IMR-90 (cell line): ENCODE data around the gene PLEKHS1. TPM values are rescaled to one million over a fixed set of nuclear protein-coding genes. Genes with fewer than 3 reads are reported as not detected.

ENCODE experiments used
- ATAC-seq: fragments of 200-7000 bp; cut with Tn5 transposase; 2 replicates; pipeline ENCODE4 v1.9.1; 2020; ENCODE audit warnings: low read depth, mild to moderate bottlenecking, moderate library complexity
- BruUV-seq: library from RNA; stranded (reverse); fragments of 400-500 nt; replicated peaks from 2 replicates; lab custom pipeline; 2021; lab: Mats Ljungman, UMichigan
- CTCF ChIA-PET: fragments of 300-600 bp; formaldehyde crosslinking; extraction: SDS; loops from one replicate; lab custom pipeline; 2021; ENCODE audit warnings: antibody characterized with exemption; lab: Yijun Ruan, JAX
- POLR2A ChIA-PET: fragments of 300-600 bp; sonication (Branson Sonifier 250); formaldehyde crosslinking; loops from one replicate; lab custom pipeline; 2022; ENCODE audit warnings: antibody characterized with exemption; ENCODE audit not compliant: unreplicated experiment; lab: Charles Lee
- DNase-seq: peaks from one replicate; pipeline ENCODE4 v3.0.0; 2013
- H2AFZ ChIP-seq: replicated peaks from 2 replicates; pipeline ENCODE3; 2013; ENCODE audit warnings: low read length, mild to moderate bottlenecking; ENCODE audit not compliant: poor library complexity
- H2AK5ac ChIP-seq: 2 replicates; pipeline ENCODE4 v1.6.1; 2013; ENCODE audit warnings: low read depth, low read length, inconsistent platforms
- H2AK9ac ChIP-seq: replicated peaks from 2 replicates; pipeline ENCODE3; 2013; ENCODE audit warnings: mild to moderate bottlenecking, low read depth, low read length, moderate library complexity; ENCODE audit not compliant: poor library complexity
- H2BK120ac ChIP-seq: 2 replicates; pipeline ENCODE4 v1.6.1; 2013; ENCODE audit warnings: low read depth, low read length, inconsistent platforms
- H2BK15ac ChIP-seq: 3 replicates; pipeline ENCODE4 v1.6.1; 2013; ENCODE audit warnings: low read depth, low read length, inconsistent platforms
- H2BK20ac ChIP-seq: 2 replicates; pipeline ENCODE4 v1.6.1; 2013; ENCODE audit warnings: low read depth, mild to moderate bottlenecking, inconsistent platforms, low read length, moderate library complexity
- H2BK5ac ChIP-seq: 2 replicates; pipeline ENCODE4 v1.6.1; 2013; ENCODE audit warnings: mild to moderate bottlenecking, low read depth, low read length, inconsistent platforms; ENCODE audit not compliant: poor library complexity, severe bottlenecking
- H3K14ac ChIP-seq: replicated peaks from 2 replicates; pipeline ENCODE4 v1.6.1; 2013; ENCODE audit warnings: low read depth, low read length, inconsistent platforms
- H3K18ac ChIP-seq: 2 replicates; pipeline ENCODE4 v1.6.1; 2013; ENCODE audit warnings: low read depth, low read length, control low read depth
- H3K23ac ChIP-seq: 2 replicates; pipeline ENCODE4 v1.6.1; 2013; ENCODE audit warnings: low read depth, low read length, inconsistent platforms
- H3K27ac ChIP-seq: 2 replicates; pipeline ENCODE4 v1.5.1; 2013; ENCODE audit warnings: mild to moderate bottlenecking, control low read depth, low read length; ENCODE audit not compliant: insufficient read depth
- H3K27me3 ChIP-seq: 2 replicates; pipeline ENCODE4 v1.6.1; 2013; ENCODE audit warnings: low read length; ENCODE audit not compliant: control insufficient read depth, insufficient read depth
- H3K36me3 ChIP-seq: 2 replicates; pipeline ENCODE4 v1.6.1; 2013; ENCODE audit warnings: low read length, mixed read lengths; ENCODE audit not compliant: control insufficient read depth, insufficient read depth
- H3K4ac ChIP-seq: 2 replicates; pipeline ENCODE4 v1.6.1; 2013; ENCODE audit warnings: low read depth, low read length, inconsistent platforms
- H3K4me1 ChIP-seq: 2 replicates; pipeline ENCODE4 v1.6.1; 2013; ENCODE audit warnings: low read length, mixed read lengths; ENCODE audit not compliant: control insufficient read depth, insufficient read depth
- H3K4me2 ChIP-seq: 2 replicates; pipeline ENCODE4 v1.6.1; 2013; ENCODE audit warnings: low read depth, mild to moderate bottlenecking, control low read depth, low read length, moderate library complexity
- H3K4me3 ChIP-seq: 2 replicates; pipeline ENCODE4 v1.5.1; 2013; ENCODE audit warnings: low read depth, mild to moderate bottlenecking, control low read depth, low read length, moderate library complexity; ENCODE audit not compliant: insufficient read depth
- H3K56ac ChIP-seq: 2 replicates; pipeline ENCODE4 v1.6.1; 2013; ENCODE audit warnings: low read length, inconsistent platforms; ENCODE audit not compliant: insufficient read depth; ENCODE audit errors: extremely low read depth
- H3K79me1 ChIP-seq, 2 experiments: 2 replicates each; pipeline ENCODE4 v1.6.1; 2013; ENCODE audit warnings: low read length in 2 of 2, inconsistent platforms in 1 of 2, low read depth in 1 of 2
- H3K9ac ChIP-seq: 2 replicates; pipeline ENCODE4 v1.6.1; 2013; ENCODE audit warnings: low read depth, low read length, control low read depth
- H3K9me1 ChIP-seq: 2 replicates; pipeline ENCODE4 v1.6.1; 2013; ENCODE audit warnings: low read length, inconsistent platforms; ENCODE audit not compliant: insufficient read depth
- H3K9me3 ChIP-seq: 2 replicates; pipeline ENCODE4 v1.6.1; 2013; ENCODE audit warnings: low read length; ENCODE audit not compliant: control insufficient read depth, insufficient read depth
- H4K20me1 ChIP-seq: 2 replicates; pipeline ENCODE4 v1.6.1; 2013; ENCODE audit warnings: low read length, inconsistent platforms; ENCODE audit not compliant: insufficient read depth
- H4K5ac ChIP-seq: 2 replicates; pipeline ENCODE4 v1.6.1; 2013; ENCODE audit warnings: mild to moderate bottlenecking, low read depth, low read length, control low read depth
- H4K8ac ChIP-seq, 2 experiments: 2 replicates each; pipeline ENCODE4 v1.6.1; 2013; ENCODE audit warnings: low read depth in 2 of 2, low read length in 2 of 2, control low read depth in 1 of 2, inconsistent platforms in 1 of 2
- H4K91ac ChIP-seq: 2 replicates; pipeline ENCODE4 v1.6.1; 2013; ENCODE audit warnings: low read depth, low read length, inconsistent platforms; ENCODE audit not compliant: insufficient read depth
- BHLHE40 ChIP-seq: fragments of 150-350 bp; IDR thresholded peaks from 2 replicates; pipeline ENCODE4 v1.6.1; 2016; ENCODE audit warnings: mild to moderate bottlenecking, low read depth, low read length
- CEBPB ChIP-seq: IDR thresholded peaks from 2 replicates; pipeline ENCODE4 v1.6.1; 2012; ENCODE audit warnings: low read depth, low read length, improper control_type of control experiment
- CHD1 ChIP-seq: IDR thresholded peaks from 2 replicates; pipeline ENCODE4 v1.6.1; 2012; ENCODE audit warnings: low read depth, low read length, improper control_type of control experiment
- ELK1 ChIP-seq: fragments of 150-350 bp; IDR thresholded peaks from 2 replicates; pipeline ENCODE4 v1.6.1; 2016; ENCODE audit warnings: low read depth, mild to moderate bottlenecking, low read length, moderate library complexity, borderline replicate concordance
- FOS ChIP-seq: fragments of 150-350 bp; IDR thresholded peaks from 2 replicates; pipeline ENCODE4 v1.6.1; 2016; ENCODE audit warnings: low read depth, low read length
- MAFK ChIP-seq: IDR thresholded peaks from 2 replicates; pipeline ENCODE4 v1.6.1; 2012; ENCODE audit warnings: low read depth, low read length, improper control_type of control experiment
- MAZ ChIP-seq: IDR thresholded peaks from 2 replicates; pipeline ENCODE4 v1.6.1; 2012; ENCODE audit warnings: low read depth, mild to moderate bottlenecking, low read length, improper control_type of control experiment, moderate library complexity, borderline replicate concordance
- MXI1 ChIP-seq: IDR thresholded peaks from 2 replicates; pipeline ENCODE4 v1.6.1; 2012; ENCODE audit warnings: low read depth, mild to moderate bottlenecking, low read length, moderate library complexity, borderline replicate concordance
- NFE2L2 ChIP-seq: fragments of 150-350 bp; IDR thresholded peaks from 2 replicates; pipeline ENCODE4 v1.6.1; 2016; ENCODE audit warnings: low read depth, mild to moderate bottlenecking, low read length
- POLR2A ChIP-seq: IDR thresholded peaks from 2 replicates; pipeline ENCODE4 v1.6.1; 2012; ENCODE audit warnings: mild to moderate bottlenecking, low read depth, low read length
- RAD21 ChIP-seq: IDR thresholded peaks from 2 replicates; pipeline ENCODE4 v1.6.1; 2012; ENCODE audit warnings: low read length, improper control_type of control experiment
- RCOR1 ChIP-seq: IDR thresholded peaks from 2 replicates; pipeline ENCODE4 v1.6.1; 2012; ENCODE audit warnings: mild to moderate bottlenecking, low read length, improper control_type of control experiment; ENCODE audit not compliant: insufficient replicate concordance
- RFX5 ChIP-seq: IDR thresholded peaks from 2 replicates; pipeline ENCODE4 v1.8.0; 2012; ENCODE audit warnings: low read depth, mild to moderate bottlenecking, low read length, moderate library complexity
- SMC3 ChIP-seq: fragments of 150-350 bp; IDR thresholded peaks from 2 replicates; pipeline ENCODE4 v1.6.1; 2016; ENCODE audit warnings: low read depth, mild to moderate bottlenecking, antibody characterized with exemption, low read length, moderate library complexity
- USF2 ChIP-seq: fragments of 150-350 bp; IDR thresholded peaks from 2 replicates; pipeline ENCODE4 v1.6.1; 2017; ENCODE audit warnings: mild to moderate bottlenecking, antibody characterized with exemption, low read length, low read depth
- WGBS, 2 experiments: methylation state at CpG; one replicate each; pipeline versions ENCODE4 v1.1.5 to v1.1.7; 2013; ENCODE audit warnings: missing lambda C conversion rate in 2 of 2; ENCODE audit not compliant: insufficient read length in 1 of 2; ENCODE audit errors: extremely low coverage in 2 of 2; 5-methylcytosine and 5-hydroxymethylcytosine counted together
- dilution Hi-C: fragments of 300-500 bp; cut with HindIII; formaldehyde crosslinking; loops from one replicate; pipeline ENCODE4 v1.14.3; 2018; ENCODE audit warnings: low sequenced_read_pairs; ENCODE audit not compliant: unreplicated experiment
- in situ Hi-C: fragments of 300-500 bp; cut with MboI; formaldehyde crosslinking; loops from 3 replicates; pipeline ENCODE4 v1.14.3; 2019; ENCODE audit warnings: low sequenced_read_pairs, inconsistent platforms, mixed read lengths
- intact Hi-C: fragments of 100-400 bp; cut with micrococcal nuclease; formaldehyde crosslinking; loops from 2 replicates; pipeline ENCODE4 v1.10.0; 2022
- polyA plus RNA-seq, 3 experiments: library from polyadenylated mRNA; depleted of rRNA; stranded (reverse); fragments of >200 nt; gene quantifications; 2 replicates each; pipeline ENCODE4 v1.2.3, GENCODE V29; 2012; ENCODE audit warnings: low replicate concordance in 1 of 3
- total RNA-seq: library from RNA; depleted of rRNA; stranded (reverse); fragments of >200 nt; gene quantifications from 2 replicates; pipeline ENCODE4 v1.2.3, GENCODE V29; 2012
- TF ChIP-seq, protein P1 (sequence below): conservative IDR thresholded peaks from 2 replicates; pipeline ENCODE4 v1.5.1; 2012; ENCODE audit warnings: mild to moderate bottlenecking, low read depth, low read length, improper control_type of control experiment

Gene PLEKHS1
- total and polyA plus RNA-seq, 2 of the 4 experiments (the other 2 are of a cell fraction) = not detected

DNA sequence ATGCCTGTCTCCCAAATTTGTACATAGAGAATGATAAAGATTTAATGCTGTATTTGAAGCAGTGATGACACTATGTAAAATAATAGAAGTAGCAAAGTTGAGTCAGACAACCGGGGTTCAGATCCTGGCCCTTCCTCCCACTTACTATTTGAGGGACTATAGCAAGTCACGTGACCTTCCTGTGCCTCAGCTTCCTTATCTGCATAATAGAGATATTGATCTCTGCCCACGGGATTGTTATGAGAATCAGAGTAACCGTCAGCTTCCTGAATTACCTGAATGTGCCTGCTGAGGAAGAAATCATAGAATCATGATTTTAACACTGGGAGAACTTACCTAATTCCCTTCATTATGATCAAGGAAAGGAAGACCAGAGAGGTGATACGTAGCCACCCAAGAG is 44.9 kb upstream of the PLEKHS1 start:
- Histone ChIP-seq H3K4me1 (peaks cover 9% of the 10 kb centered on the region), H3K9me3 (no peaks in the 10 kb centered on the region), H3K36me3 (peaks cover 5% of the 10 kb centered on the region; the same call in 1 of the 2 replicates), H2BK5ac (no peak overlapping the region), H4K5ac (no peak overlapping the region), H3K23ac (no peak overlapping the region), H3K56ac (no peak overlapping the region), H4K8ac (no peak overlapping the region), H2AFZ (no peak overlapping the region), H3K14ac (no peak overlapping the region), H3K9me1 (peaks cover 2% of the 10 kb centered on the region; the same call in 1 of the 2 replicates), H3K4me3 (no peak overlapping the region), H3K4me2 (no peak overlapping the region), H3K27me3 (no peaks in the 10 kb centered on the region), H2BK20ac (no peak overlapping the region), H3K79me1 (peaks cover 8 to 36% of the 10 kb centered on the region in 2 experiments), H4K91ac (no peak overlapping the region), H3K18ac (no peak overlapping the region), H2AK5ac (no peak overlapping the region), H3K27ac (no peak overlapping the region), H4K20me1 (peaks cover 20% of the 10 kb centered on the region; the same call in 1 of the 2 replicates), H2BK15ac (no peak overlapping the region), H2AK9ac (no peak overlapping the region), H3K4ac (no peak overlapping the region), H3K9ac (no peak overlapping the region), H2BK120ac (no peak overlapping the region)
- ChIA-PET POLR2A (no interaction called here), CTCF (interaction anchor here (0.7 kb wide), 1 partner anchor 437 kb away, joined by 3 read pairs; no protein-coding TSS in a partner anchor)
- DNase-seq (no peak), ATAC-seq (no peak)
- intact Hi-C loops (loop anchor here (5.0 to 10.0 kb wide), 3 partner anchors 248 to 1418 kb away; partner anchors contain the start of gene CCDC186), dilution Hi-C loops (no loop called here), in situ Hi-C loops (loop anchor here (5.0 kb wide), 1 partner anchor 396 kb away; no protein-coding TSS in a partner anchor)
- no TSS peak for BruUV-seq
- no CpG with 5 or more reads among the region's 5 CpGs for WGBS, 2 experiments
- no peak for TF ChIP-seq NFE2L2
- no peak for TF ChIP-seq RFX5
- no peak for TF ChIP-seq MXI1
- no peak for TF ChIP-seq MAZ
- no peak for TF ChIP-seq RAD21
- TF ChIP-seq MAFK = no peak
- no peak for TF ChIP-seq FOS
- no peak for TF ChIP-seq RCOR1
- TF ChIP-seq, protein P1, sequence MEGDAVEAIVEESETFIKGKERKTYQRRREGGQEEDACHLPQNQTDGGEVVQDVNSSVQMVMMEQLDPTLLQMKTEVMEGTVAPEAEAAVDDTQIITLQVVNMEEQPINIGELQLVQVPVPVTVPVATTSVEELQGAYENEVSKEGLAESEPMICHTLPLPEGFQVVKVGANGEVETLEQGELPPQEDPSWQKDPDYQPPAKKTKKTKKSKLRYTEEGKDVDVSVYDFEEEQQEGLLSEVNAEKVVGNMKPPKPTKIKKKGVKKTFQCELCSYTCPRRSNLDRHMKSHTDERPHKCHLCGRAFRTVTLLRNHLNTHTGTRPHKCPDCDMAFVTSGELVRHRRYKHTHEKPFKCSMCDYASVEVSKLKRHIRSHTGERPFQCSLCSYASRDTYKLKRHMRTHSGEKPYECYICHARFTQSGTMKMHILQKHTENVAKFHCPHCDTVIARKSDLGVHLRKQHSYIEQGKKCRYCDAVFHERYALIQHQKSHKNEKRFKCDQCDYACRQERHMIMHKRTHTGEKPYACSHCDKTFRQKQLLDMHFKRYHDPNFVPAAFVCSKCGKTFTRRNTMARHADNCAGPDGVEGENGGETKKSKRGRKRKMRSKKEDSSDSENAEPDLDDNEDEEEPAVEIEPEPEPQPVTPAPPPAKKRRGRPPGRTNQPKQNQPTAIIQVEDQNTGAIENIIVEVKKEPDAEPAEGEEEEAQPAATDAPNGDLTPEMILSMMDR = no peak
- TF ChIP-seq ELK1 = no peak
- TF ChIP-seq CEBPB = no peak
- no peak for TF ChIP-seq BHLHE40
- TF ChIP-seq USF2 = no peak
- no peak for TF ChIP-seq POLR2A
- no peak for TF ChIP-seq SMC3
- no peak for TF ChIP-seq CHD1
